Cardiac muscle cell (in vitro differentiated cells and primary cell): ENCODE results near the gene PRKCA. TPM values are rescaled to one million over a fixed set of nuclear protein-coding genes. Genes with fewer than 3 reads are reported as not detected.
A peak's percentile ranks its signal among the peaks of the same experiment; 100 is the strongest.

ENCODE experiments used
- DNase-seq, 2 donors: peaks; one replicate each; pipeline versions ENCODE4 v3.0.0 to v3.0.0-alpha.2; 2010 to 2017; ENCODE audit warnings: low read depth in 1 of 2, low spot score in 1 of 2
- H3K27ac ChIP-seq: fragments of 200-600 bp; sonication (generic); 2 replicates; pipeline ENCODE4 v1.5.1; 2016
- H3K27me3 ChIP-seq: fragments of 200-600 bp; sonication (generic); 2 replicates; pipeline ENCODE4 v1.6.0; 2016; ENCODE audit warnings: control low read depth
- H3K36me3 ChIP-seq: fragments of 200-600 bp; sonication (generic); 2 replicates; pipeline ENCODE4 v1.5.1; 2016; ENCODE audit warnings: control low read depth
- H3K4me1 ChIP-seq: fragments of 200-600 bp; sonication (generic); 2 replicates; pipeline ENCODE4 v1.8.1; 2017; ENCODE audit warnings: low read depth, mild to moderate bottlenecking, mixed run types
- H3K4me3 ChIP-seq: fragments of 200-600 bp; sonication (generic); 2 replicates; pipeline ENCODE4 v1.5.1; 2016; ENCODE audit warnings: mild to moderate bottlenecking
- H3K9me3 ChIP-seq: fragments of 200-600 bp; sonication (generic); 2 replicates; pipeline ENCODE4 v1.5.1; 2017; ENCODE audit warnings: low read depth, mild to moderate bottlenecking, control low read depth
- polyA plus RNA-seq: library from polyadenylated mRNA; unstranded; fragments of >200 nt; fragmentation: Nextera tagmentation; extraction: Ambion mirVana; gene quantifications from 2 replicates; pipeline ENCODE4 v1.2.1, GENCODE V29; 2016
- total RNA-seq: library from RNA; depleted of rRNA; stranded (reverse); fragments of >200 nt; gene quantifications from 2 replicates; pipeline ENCODE4 v1.2.3, GENCODE V29; 2016
- TF ChIP-seq, protein P1 (sequence below): IDR thresholded peaks from 2 replicates; pipeline ENCODE4 v1.5.1; 2012; ENCODE audit warnings: low read depth, mild to moderate bottlenecking, low read length

The PRKCA gene
- total and polyA plus RNA-seq, 2 experiments from 2014 or later: 3.1 to 10.3 TPM

DNA sequence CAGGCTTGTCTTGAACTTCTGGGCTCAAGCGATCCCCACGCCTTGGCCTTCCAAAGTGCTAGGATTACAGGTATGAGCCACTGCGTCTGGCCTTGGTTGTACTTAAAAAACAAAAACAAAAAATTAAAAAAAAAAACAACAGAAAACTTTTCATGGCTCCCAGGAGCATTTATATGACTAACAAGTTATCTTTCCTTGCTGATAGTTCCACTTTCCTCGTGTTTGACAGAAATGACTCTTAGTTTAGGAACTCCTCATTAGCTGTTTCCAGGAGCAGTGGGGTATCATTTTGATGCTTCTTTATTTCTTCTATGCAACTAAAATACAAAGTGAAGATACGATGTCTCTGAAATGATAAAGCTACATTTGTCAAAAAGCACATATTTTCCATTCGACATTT, 165.4 kb downstream of the PRKCA start:
- no peak overlapping the region for H3K27ac ChIP-seq
- DNase-seq: peak in 1 of 2 donors; percentile 38
- peaks cover 25% of the 10 kb centered on the region for H3K4me1 ChIP-seq
- TF ChIP-seq, protein P1, sequence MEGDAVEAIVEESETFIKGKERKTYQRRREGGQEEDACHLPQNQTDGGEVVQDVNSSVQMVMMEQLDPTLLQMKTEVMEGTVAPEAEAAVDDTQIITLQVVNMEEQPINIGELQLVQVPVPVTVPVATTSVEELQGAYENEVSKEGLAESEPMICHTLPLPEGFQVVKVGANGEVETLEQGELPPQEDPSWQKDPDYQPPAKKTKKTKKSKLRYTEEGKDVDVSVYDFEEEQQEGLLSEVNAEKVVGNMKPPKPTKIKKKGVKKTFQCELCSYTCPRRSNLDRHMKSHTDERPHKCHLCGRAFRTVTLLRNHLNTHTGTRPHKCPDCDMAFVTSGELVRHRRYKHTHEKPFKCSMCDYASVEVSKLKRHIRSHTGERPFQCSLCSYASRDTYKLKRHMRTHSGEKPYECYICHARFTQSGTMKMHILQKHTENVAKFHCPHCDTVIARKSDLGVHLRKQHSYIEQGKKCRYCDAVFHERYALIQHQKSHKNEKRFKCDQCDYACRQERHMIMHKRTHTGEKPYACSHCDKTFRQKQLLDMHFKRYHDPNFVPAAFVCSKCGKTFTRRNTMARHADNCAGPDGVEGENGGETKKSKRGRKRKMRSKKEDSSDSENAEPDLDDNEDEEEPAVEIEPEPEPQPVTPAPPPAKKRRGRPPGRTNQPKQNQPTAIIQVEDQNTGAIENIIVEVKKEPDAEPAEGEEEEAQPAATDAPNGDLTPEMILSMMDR: no peak
- no peaks in the 10 kb centered on the region for H3K27me3 ChIP-seq
- H3K36me3 ChIP-seq: no peaks in the 10 kb centered on the region
- no peak overlapping the region for H3K4me3 ChIP-seq
- no peaks in the 10 kb centered on the region for H3K9me3 ChIP-seq

GRCh38 chr17:66468241-66469087, 166.1 kb downstream of the PRKCA start:
- H3K4me1 ChIP-seq: peaks cover 25% of the 10 kb centered on the region
- H3K4me3 ChIP-seq: no peak overlapping the region
- H3K27me3 ChIP-seq: no peaks in the 10 kb centered on the region
- peak overlapping the region; percentile 19 for H3K27ac ChIP-seq
- H3K9me3 ChIP-seq: no peaks in the 10 kb centered on the region
- TF ChIP-seq, protein P1: no peak
- peak in 1 of 2 donors; percentile 48 for DNase-seq
- H3K36me3 ChIP-seq: no peaks in the 10 kb centered on the region

GRCh38 chr17:66469088-66469442, 166.7 kb downstream of the PRKCA start:
- no peaks in the 10 kb centered on the region for H3K36me3 ChIP-seq
- peak overlapping the region; percentile 19 for H3K27ac ChIP-seq
- H3K4me1 ChIP-seq: peaks cover 25% of the 10 kb centered on the region
- H3K27me3 ChIP-seq: no peaks in the 10 kb centered on the region
- TF ChIP-seq, protein P1: no peak
- peak in 1 of 2 donors; percentile 17 for DNase-seq
- no peak overlapping the region for H3K4me3 ChIP-seq
- H3K9me3 ChIP-seq: no peaks in the 10 kb centered on the region

DNA sequence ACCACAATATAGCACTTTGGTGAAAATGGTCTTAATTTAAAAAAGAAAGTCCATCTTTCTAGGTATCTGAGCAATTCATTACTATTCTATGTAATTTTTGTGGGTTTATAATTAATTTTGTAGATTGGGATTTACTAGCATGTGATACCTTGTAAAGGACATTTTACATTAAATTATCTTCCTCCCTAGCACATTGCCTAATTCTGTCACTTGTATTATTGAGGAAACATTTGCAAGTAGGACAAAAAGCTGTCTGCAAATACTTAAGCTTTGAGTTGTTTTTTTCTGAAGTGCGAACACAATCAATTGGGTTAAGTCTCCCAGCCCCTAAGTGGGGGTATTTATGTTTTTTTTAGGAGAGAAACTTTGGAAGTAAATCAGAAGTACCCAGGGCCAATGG, 167.0 kb downstream of the PRKCA start:
- H3K27me3 ChIP-seq: no peaks in the 10 kb centered on the region
- H3K4me3 ChIP-seq: no peak overlapping the region
- TF ChIP-seq, protein P1: no peak
- no peaks in the 10 kb centered on the region for H3K36me3 ChIP-seq
- peak overlapping the region; percentile 19 for H3K27ac ChIP-seq
- peaks cover 29% of the 10 kb centered on the region for H3K4me1 ChIP-seq
- no peak for DNase-seq
- H3K9me3 ChIP-seq: no peaks in the 10 kb centered on the region

- H3K4me1 ChIP-seq: peaks cover 31% of the 10 kb centered on the region
- DNase-seq: no peak
- H3K27ac ChIP-seq: no peak overlapping the region
- no peaks in the 10 kb centered on the region for H3K9me3 ChIP-seq
- TF ChIP-seq, protein P1: no peak
- H3K27me3 ChIP-seq: no peaks in the 10 kb centered on the region
- no peaks in the 10 kb centered on the region for H3K36me3 ChIP-seq
- H3K4me3 ChIP-seq: no peak overlapping the region
Observed at GRCh38 chr17:66469890-66470289, 167.5 kb downstream of the PRKCA start.
